MCF 10A (cell line): ENCODE data around the gene CEP43. TPM values are rescaled to one million over a fixed set of nuclear protein-coding genes. Genes with fewer than 3 reads are reported as not detected.

Experiments
- BruUV-seq: library from RNA; stranded (reverse); fragments of 400-500 nt; replicated peaks from 2 replicates; lab custom pipeline; 2021; lab: Mats Ljungman, UMichigan
- CTCF ChIA-PET: fragments of 300-600 bp; sonication (Branson Sonifier 250); formaldehyde crosslinking; extraction: SDS; loops from one replicate; lab custom pipeline; 2021; ENCODE audit warnings: antibody characterized with exemption, inconsistent platforms; lab: Yijun Ruan, JAX
- POLR2A ChIA-PET: fragments of 300-600, 350-650 bp; sonication (Branson Sonifier 250); formaldehyde crosslinking; extraction: SDS; loops from one replicate; lab custom pipeline; 2020; ENCODE audit warnings: antibody characterized with exemption, inconsistent platforms; lab: Yijun Ruan, JAX
- DNase-seq: peaks from one replicate; pipeline ENCODE4 v3.0.0-alpha.2; 2018; ENCODE audit not compliant: unreplicated experiment
- H3K27ac Mint-ChIP-seq: one replicate; pipeline ENCODE4 v1.8.0; 2022; ENCODE audit warnings: mild to moderate bottlenecking, low read depth, mixed read lengths; ENCODE audit not compliant: unreplicated experiment
- H3K27me3 Mint-ChIP-seq: one replicate; pipeline ENCODE4 v1.8.0; 2022; ENCODE audit warnings: mixed read lengths; ENCODE audit not compliant: insufficient read depth, unreplicated experiment
- H3K36me3 Mint-ChIP-seq: one replicate; pipeline ENCODE4 v1.8.0; 2022; ENCODE audit warnings: mild to moderate bottlenecking, moderate library complexity, mixed read lengths; ENCODE audit not compliant: insufficient read depth, unreplicated experiment
- H3K4me1 Mint-ChIP-seq: one replicate; pipeline ENCODE4 v1.8.0; 2022; ENCODE audit warnings: mixed read lengths; ENCODE audit not compliant: insufficient read depth, unreplicated experiment
- H3K4me3 Mint-ChIP-seq: one replicate; pipeline ENCODE4 v1.8.0; 2022; ENCODE audit warnings: mild to moderate bottlenecking, moderate library complexity, mixed read lengths; ENCODE audit not compliant: unreplicated experiment
- H3K9me3 Mint-ChIP-seq: one replicate; pipeline ENCODE4 v1.8.0; 2022; ENCODE audit warnings: mixed read lengths; ENCODE audit not compliant: unreplicated experiment
- CTCF ChIP-seq: fragments of 200-600 bp; IDR thresholded peaks from one replicate; pipeline ENCODE4 v1.8.0; 2022; ENCODE audit warnings: antibody characterized with exemption, mild to moderate bottlenecking; ENCODE audit not compliant: unreplicated experiment
- intact Hi-C: fragments of 100-400 bp; cut with micrococcal nuclease; formaldehyde crosslinking; loops from 2 replicates; pipeline ENCODE4 v1.14.1; 2022
- total RNA-seq: library from RNA; stranded (reverse); gene quantifications from 2 replicates; pipeline ENCODE4 v1.2.3, GENCODE V29; 2022

CEP43 gene
- total RNA-seq, 1 experiment from 2014 or later = 23.8 TPM

- H3K4me1 Mint-ChIP-seq = peaks cover 7% of the 10 kb centered on the region
- H3K4me3 Mint-ChIP-seq = peak overlapping the region; percentile 72
- no peak for TF ChIP-seq CTCF
- no peaks in the 10 kb centered on the region for H3K27me3 Mint-ChIP-seq
- no peak for DNase-seq
- no TSS peak for BruUV-seq
- POLR2A ChIA-PET = interaction anchor here (0.8 to 2.5 kb wide), 11 partner anchors 19 to 363 kb away, joined by 3 to 9 read pairs (median 4); partner anchors contain the start of gene CEP43
- intact Hi-C loops = no loop called here
- H3K9me3 Mint-ChIP-seq = no peaks in the 10 kb centered on the region
- no peak overlapping the region for H3K27ac Mint-ChIP-seq
- CTCF ChIA-PET = interaction anchor here (1.0 to 1.5 kb wide), 3 partner anchors 33 to 41 kb away, joined by 3 to 5 read pairs (median 4); no protein-coding TSS in a partner anchor
- H3K36me3 Mint-ChIP-seq = no peaks in the 10 kb centered on the region
Measured at GRCh38 chr6:166955865-166956443, 43.2 kb upstream of the CEP43 start.

GRCh38 chr6:166956444-166957086 lies 42.6 kb upstream of the CEP43 start, which contains the start of gene RNASET2:
RNASET2 (minus strand) TSS chr6:166956550; CDS start chr6:166956182, 368 bp downstream.
- H3K27ac Mint-ChIP-seq = no peak within 1 kb of the TSS
- H3K4me3 Mint-ChIP-seq = peak within 1 kb of the TSS; percentile 72
- H3K4me1 Mint-ChIP-seq = peaks cover 5% of the 10 kb centered on the region
- CTCF ChIA-PET = interaction anchor here (0.7 to 1.5 kb wide), 4 partner anchors 32 to 169 kb away, joined by 3 to 5 read pairs (median 4); no protein-coding TSS in a partner anchor
- BruUV-seq = no TSS peak
- no peaks in the 10 kb centered on the region for H3K9me3 Mint-ChIP-seq
- DNase-seq = peak; percentile 89
- POLR2A ChIA-PET = interaction anchor here (0.7 to 2.5 kb wide), 12 partner anchors 20 to 364 kb away, joined by 3 to 9 read pairs (median 4); partner anchors contain the start of gene CEP43
- TF ChIP-seq CTCF = no peak
- H3K36me3 Mint-ChIP-seq = no peaks in the 10 kb centered on the region
- no peaks in the 10 kb centered on the region for H3K27me3 Mint-ChIP-seq
- intact Hi-C loops = no loop called here

- no peak for DNase-seq
- ChIA-PET CTCF (interaction anchor here (0.7 to 1.5 kb wide), 5 partner anchors 32 to 183 kb away, joined by 3 to 5 read pairs (median 4); no protein-coding TSS in a partner anchor), POLR2A (interaction anchor here (0.7 to 2.5 kb wide), 7 partner anchors 24 to 331 kb away, joined by 3 to 9 read pairs (median 4); partner anchors contain the start of gene CEP43)
- Mint-ChIP-seq H3K4me1 (peaks cover 5% of the 10 kb centered on the region), H3K4me3 (peak overlapping the region; percentile 72), H3K27me3 (no peaks in the 10 kb centered on the region), H3K9me3 (no peaks in the 10 kb centered on the region), H3K36me3 (no peaks in the 10 kb centered on the region), H3K27ac (no peak overlapping the region)
- no peak for TF ChIP-seq CTCF
- intact Hi-C loops = no loop called here
- BruUV-seq = no TSS peak
Measured at GRCh38 chr6:166957087-166957804, 42.0 kb upstream of the CEP43 start.

- Mint-ChIP-seq H3K27ac (no peak overlapping the region), H3K4me1 (peaks cover 5% of the 10 kb centered on the region), H3K36me3 (no peaks in the 10 kb centered on the region), H3K4me3 (peak overlapping the region; percentile 72), H3K27me3 (no peaks in the 10 kb centered on the region), H3K9me3 (no peaks in the 10 kb centered on the region)
- POLR2A ChIA-PET = no interaction called here
- intact Hi-C loops = no loop called here
- no peak for DNase-seq
- no peak for TF ChIP-seq CTCF
- BruUV-seq = no TSS peak
- CTCF ChIA-PET = interaction anchor here (0.9 kb wide), 1 partner anchor 183 kb away, joined by 4 read pairs; no protein-coding TSS in a partner anchor
Measured at GRCh38 chr6:166957805-166958076, 41.5 kb upstream of the CEP43 start.
